Neural cell (in vitro differentiated cells): Measurements from ENCODE around the gene CCNL2. TPM values are rescaled to one million over a fixed set of nuclear protein-coding genes. Genes with fewer than 3 reads are reported as not detected.
"Not testable (repeated sequence)": the region's sequence is repeated elsewhere in the genome, so short reads cannot be mapped to it uniquely, and the experiment has no call there.

Experiments used
- H2AFZ ChIP-seq: fragments of 200-600, 300-800 bp; sonication (generic), shearing (Covaris generic); 2 replicates; pipeline ENCODE4 v1.6.0; 2014; ENCODE audit warnings: low read depth, mild to moderate bottlenecking, antibody characterized with exemption, low read length, moderate library complexity
- H3F3A ChIP-seq: fragments of 200-600 bp; shearing (Covaris generic); 2 replicates; pipeline ENCODE4 v1.6.1; 2016; ENCODE audit warnings: mild to moderate bottlenecking, moderate library complexity, mixed read lengths, antibody characterized with exemption, low read length; ENCODE audit not compliant: insufficient read depth, poor library complexity, severe bottlenecking
- H3K27ac ChIP-seq: fragments of 200-600, 300-800 bp; sonication (generic), shearing (Covaris generic); 2 replicates; pipeline ENCODE4 v1.5.1; 2014; ENCODE audit warnings: mild to moderate bottlenecking, low read length, moderate library complexity
- H3K27me3 ChIP-seq: fragments of 300-800, 200-600 bp; sonication (generic), shearing (Covaris generic); 2 replicates; pipeline ENCODE4 v1.6.0; 2014; ENCODE audit warnings: mild to moderate bottlenecking, low read depth, low read length, moderate library complexity; ENCODE audit not compliant: insufficient read depth
- H3K36me3 ChIP-seq: fragments of 300-800, 200-600 bp; sonication (generic), shearing (Covaris generic); 2 replicates; pipeline ENCODE4 v1.5.1; 2014; ENCODE audit warnings: mild to moderate bottlenecking, antibody characterized with exemption, low read length, moderate library complexity; ENCODE audit not compliant: insufficient read depth
- H3K4me2 ChIP-seq: fragments of 300-800, 200-600 bp; sonication (generic), shearing (Covaris generic); 2 replicates; pipeline ENCODE4 v1.6.0; 2014; ENCODE audit warnings: mild to moderate bottlenecking, low read length
- H3K4me3 ChIP-seq: fragments of 300-800, 200-600 bp; sonication (generic), shearing (Covaris generic); 2 replicates; pipeline ENCODE4 v1.5.1; 2014; ENCODE audit warnings: mild to moderate bottlenecking, low read length, moderate library complexity
- H3K79me2 ChIP-seq: fragments of 200-600 bp; shearing (Covaris generic); replicated peaks from 2 replicates; pipeline ENCODE4 v1.6.0; 2014; ENCODE audit warnings: mild to moderate bottlenecking, low read length, moderate library complexity; ENCODE audit not compliant: insufficient read depth
- H3K9ac ChIP-seq: fragments of 300-800, 200-600 bp; sonication (generic), shearing (Covaris generic); 2 replicates; pipeline ENCODE4 v1.6.1; 2016; ENCODE audit warnings: mild to moderate bottlenecking, low read length, mixed read lengths
- H3K9me2 ChIP-seq: fragments of 200-600 bp; shearing (Covaris generic); 2 replicates; pipeline ENCODE4 v1.6.1; 2016; ENCODE audit warnings: mild to moderate bottlenecking, low read length, mixed read lengths; ENCODE audit not compliant: insufficient read depth
- H3K9me3 ChIP-seq: fragments of 200-600, 300-800 bp; sonication (generic), shearing (Covaris generic); 2 replicates; pipeline ENCODE4 v1.6.1; 2016; ENCODE audit warnings: mild to moderate bottlenecking, mixed run types, low read length, moderate library complexity, mixed read lengths
- H4K20me1 ChIP-seq: fragments of 200-600 bp; shearing (Covaris generic); 2 replicates; pipeline ENCODE4 v1.6.1; 2016; ENCODE audit warnings: mild to moderate bottlenecking, mixed run types; ENCODE audit not compliant: insufficient read depth
- EP300 ChIP-seq: fragments of 450-650 bp; conservative IDR thresholded peaks from 2 replicates; pipeline ENCODE4 v1.6.1; 2014; ENCODE audit warnings: antibody characterized with exemption, mild to moderate bottlenecking, moderate library complexity; ENCODE audit not compliant: poor library complexity, severe bottlenecking
- EZH2 ChIP-seq: fragments of 200-600, 300-800 bp; shearing (Covaris generic), sonication (generic); IDR thresholded peaks from 2 replicates; pipeline ENCODE4 v1.6.1; 2014; ENCODE audit warnings: antibody characterized with exemption, low read length, borderline replicate concordance, mild to moderate bottlenecking; ENCODE audit not compliant: insufficient read depth, poor library complexity, severe bottlenecking
- MXI1 ChIP-seq: fragments of 450-650 bp; conservative IDR thresholded peaks from 2 replicates; pipeline ENCODE4 v1.6.1; 2014; ENCODE audit warnings: antibody characterized with exemption, mild to moderate bottlenecking; ENCODE audit not compliant: poor library complexity, severe bottlenecking
- POLR2AphosphoS5 ChIP-seq: IDR thresholded peaks from 2 replicates; pipeline ENCODE4 v1.6.1; 2012
- RAD21 ChIP-seq: fragments of 450-650 bp; conservative IDR thresholded peaks from 2 replicates; pipeline ENCODE4 v1.6.1; 2014; ENCODE audit warnings: antibody characterized with exemption, mild to moderate bottlenecking, moderate library complexity
- SMC3 ChIP-seq: fragments of 450-650 bp; conservative IDR thresholded peaks from 2 replicates; pipeline ENCODE4 v1.6.1; 2014; ENCODE audit warnings: antibody characterized with exemption, mild to moderate bottlenecking, moderate library complexity; ENCODE audit not compliant: poor library complexity
- TAF1 ChIP-seq: IDR thresholded peaks from 2 replicates; pipeline ENCODE4 v1.6.1; 2012; ENCODE audit warnings: low read depth
- polyA minus RNA-seq: library from RNA; depleted of rRNA, polyadenylated mRNA; stranded (reverse); fragments of >200 nt; gene quantifications from 2 replicates; pipeline ENCODE4 v1.2.3, GENCODE V29; 2014
- polyA plus RNA-seq: library from polyadenylated mRNA; depleted of rRNA; stranded (reverse); fragments of >200 nt; gene quantifications from 2 replicates; pipeline ENCODE4 v1.2.3, GENCODE V29; 2014
- TF ChIP-seq, protein P1 (sequence below): fragments of 450-650 bp; IDR thresholded peaks from 2 replicates; pipeline ENCODE4 v1.5.1; 2014; ENCODE audit warnings: antibody characterized with exemption, mild to moderate bottlenecking, moderate library complexity; ENCODE audit not compliant: poor library complexity, severe bottlenecking
- TF ChIP-seq, protein P2 (sequence below): IDR thresholded peaks from 2 replicates; pipeline ENCODE4 v1.6.1; 2012; ENCODE audit warnings: borderline replicate concordance

The CCNL2 gene
- polyA plus RNA-seq (696 and 734 TPM in 2 replicates), polyA minus RNA-seq (227 and 231 TPM in 2 replicates)

DNA sequence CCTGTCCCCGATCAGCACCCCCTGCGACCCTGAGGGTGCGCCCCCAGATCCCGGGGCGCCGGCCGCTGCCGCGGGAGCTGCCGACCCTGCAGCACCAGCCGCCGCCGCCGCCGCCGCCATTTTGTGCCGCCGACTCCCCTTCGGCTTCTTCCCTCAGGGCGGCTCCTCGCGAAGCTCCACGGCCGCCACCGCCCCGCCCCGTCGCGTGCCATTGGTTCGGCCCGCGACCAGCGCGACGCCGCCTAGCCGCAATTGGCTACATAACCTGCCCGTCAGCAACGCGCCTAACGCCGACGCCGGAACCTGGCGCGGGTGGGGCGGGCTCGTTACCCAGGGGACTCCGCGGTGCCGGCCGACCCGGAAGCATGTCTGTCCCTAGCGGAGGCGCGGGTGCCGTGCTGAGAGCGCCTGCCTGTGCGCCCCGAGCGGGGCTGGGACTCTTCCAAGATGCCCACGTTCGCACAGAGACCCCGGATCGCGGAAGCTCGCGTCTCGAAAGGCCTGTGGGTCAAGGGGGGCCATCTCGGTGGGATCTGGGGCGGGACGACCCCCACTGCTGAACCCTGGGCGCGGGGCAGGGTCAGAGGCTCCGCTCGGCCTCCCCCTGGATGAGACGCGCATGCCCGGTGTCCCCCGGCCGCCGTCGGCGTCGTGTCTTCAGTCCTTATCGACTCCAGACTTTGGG, at the start of gene CCNL2:
Gene CCNL2, minus strand, starts transcription at position 149 of the 685 bp plus-strand sequence. Its CDS starts 29 bp downstream, at position 120.
- Histone ChIP-seq H3F3A (no peaks in the 10 kb centered on the region), H3K4me2 (peak within 1 kb of the TSS; percentile 98), H3K36me3 (no peaks in the 10 kb centered on the region), H3K9ac (peak within 1 kb of the TSS; percentile 95), H3K4me3 (peak within 1 kb of the TSS; percentile 76), H3K27me3 (no peaks in the 10 kb centered on the region), H3K79me2 (peaks cover 33% of the 10 kb centered on the region), H2AFZ (peak within 1 kb of the TSS; percentile 40), H4K20me1 (no peaks in the 10 kb centered on the region), H3K27ac (peak within 1 kb of the TSS; percentile 85), H3K9me2 (no peaks in the 10 kb centered on the region), H3K9me3 (no peaks in the 10 kb centered on the region)
- TF ChIP-seq EP300: peak; percentile 46
- TF ChIP-seq, protein P1, sequence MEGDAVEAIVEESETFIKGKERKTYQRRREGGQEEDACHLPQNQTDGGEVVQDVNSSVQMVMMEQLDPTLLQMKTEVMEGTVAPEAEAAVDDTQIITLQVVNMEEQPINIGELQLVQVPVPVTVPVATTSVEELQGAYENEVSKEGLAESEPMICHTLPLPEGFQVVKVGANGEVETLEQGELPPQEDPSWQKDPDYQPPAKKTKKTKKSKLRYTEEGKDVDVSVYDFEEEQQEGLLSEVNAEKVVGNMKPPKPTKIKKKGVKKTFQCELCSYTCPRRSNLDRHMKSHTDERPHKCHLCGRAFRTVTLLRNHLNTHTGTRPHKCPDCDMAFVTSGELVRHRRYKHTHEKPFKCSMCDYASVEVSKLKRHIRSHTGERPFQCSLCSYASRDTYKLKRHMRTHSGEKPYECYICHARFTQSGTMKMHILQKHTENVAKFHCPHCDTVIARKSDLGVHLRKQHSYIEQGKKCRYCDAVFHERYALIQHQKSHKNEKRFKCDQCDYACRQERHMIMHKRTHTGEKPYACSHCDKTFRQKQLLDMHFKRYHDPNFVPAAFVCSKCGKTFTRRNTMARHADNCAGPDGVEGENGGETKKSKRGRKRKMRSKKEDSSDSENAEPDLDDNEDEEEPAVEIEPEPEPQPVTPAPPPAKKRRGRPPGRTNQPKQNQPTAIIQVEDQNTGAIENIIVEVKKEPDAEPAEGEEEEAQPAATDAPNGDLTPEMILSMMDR: peak; percentile 86
- TF ChIP-seq SMC3: peak; percentile 40
- peak; percentile 93 for TF ChIP-seq MXI1
- no peak for TF ChIP-seq TAF1
- peak; percentile 84 for TF ChIP-seq POLR2AphosphoS5
- no peak for TF ChIP-seq EZH2
- TF ChIP-seq, protein P2, sequence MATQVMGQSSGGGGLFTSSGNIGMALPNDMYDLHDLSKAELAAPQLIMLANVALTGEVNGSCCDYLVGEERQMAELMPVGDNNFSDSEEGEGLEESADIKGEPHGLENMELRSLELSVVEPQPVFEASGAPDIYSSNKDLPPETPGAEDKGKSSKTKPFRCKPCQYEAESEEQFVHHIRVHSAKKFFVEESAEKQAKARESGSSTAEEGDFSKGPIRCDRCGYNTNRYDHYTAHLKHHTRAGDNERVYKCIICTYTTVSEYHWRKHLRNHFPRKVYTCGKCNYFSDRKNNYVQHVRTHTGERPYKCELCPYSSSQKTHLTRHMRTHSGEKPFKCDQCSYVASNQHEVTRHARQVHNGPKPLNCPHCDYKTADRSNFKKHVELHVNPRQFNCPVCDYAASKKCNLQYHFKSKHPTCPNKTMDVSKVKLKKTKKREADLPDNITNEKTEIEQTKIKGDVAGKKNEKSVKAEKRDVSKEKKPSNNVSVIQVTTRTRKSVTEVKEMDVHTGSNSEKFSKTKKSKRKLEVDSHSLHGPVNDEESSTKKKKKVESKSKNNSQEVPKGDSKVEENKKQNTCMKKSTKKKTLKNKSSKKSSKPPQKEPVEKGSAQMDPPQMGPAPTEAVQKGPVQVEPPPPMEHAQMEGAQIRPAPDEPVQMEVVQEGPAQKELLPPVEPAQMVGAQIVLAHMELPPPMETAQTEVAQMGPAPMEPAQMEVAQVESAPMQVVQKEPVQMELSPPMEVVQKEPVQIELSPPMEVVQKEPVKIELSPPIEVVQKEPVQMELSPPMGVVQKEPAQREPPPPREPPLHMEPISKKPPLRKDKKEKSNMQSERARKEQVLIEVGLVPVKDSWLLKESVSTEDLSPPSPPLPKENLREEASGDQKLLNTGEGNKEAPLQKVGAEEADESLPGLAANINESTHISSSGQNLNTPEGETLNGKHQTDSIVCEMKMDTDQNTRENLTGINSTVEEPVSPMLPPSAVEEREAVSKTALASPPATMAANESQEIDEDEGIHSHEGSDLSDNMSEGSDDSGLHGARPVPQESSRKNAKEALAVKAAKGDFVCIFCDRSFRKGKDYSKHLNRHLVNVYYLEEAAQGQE: peak; percentile 69
- peak; percentile 46 for TF ChIP-seq RAD21

DNA sequence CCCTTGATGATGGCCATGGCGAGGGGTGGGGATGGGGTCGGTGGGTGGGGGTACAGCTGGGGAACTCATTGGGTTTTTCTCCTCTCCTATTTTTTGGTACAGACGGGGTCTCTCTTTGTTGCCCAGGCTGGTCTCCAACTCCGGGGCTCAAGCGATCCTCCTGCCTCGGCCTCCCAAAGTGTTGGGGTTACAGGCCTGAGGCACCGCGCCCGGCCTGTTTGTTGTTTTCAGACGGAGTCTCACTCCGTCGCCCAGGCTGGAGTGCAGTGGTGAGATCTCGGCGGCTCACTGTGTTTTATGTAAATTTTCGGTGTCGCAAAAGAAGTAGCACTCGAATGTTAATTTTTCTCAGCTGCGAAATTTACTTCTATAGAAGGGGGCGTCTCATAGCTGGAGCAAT, 47.5 kb upstream of the CCNL2 start:
- not testable (repeated sequence) for H3K9me3 ChIP-seq, H3K79me2 ChIP-seq, H3K27me3 ChIP-seq, H3K4me3 ChIP-seq, H3K9ac ChIP-seq, H2AFZ ChIP-seq, H3K36me3 ChIP-seq, H3K4me2 ChIP-seq, H4K20me1 ChIP-seq, H3F3A ChIP-seq, H3K27ac ChIP-seq, H3K9me2 ChIP-seq
